ENCODE data around the gene CENPT.

CENPT gene

GRCh38 chr16:67885976-67886375 is 38.5 kb upstream of the CENPT start:
- Histone ChIP-seq H3K4me3 (ENCODE audit: low read length in 2 of 2) (no peak overlapping the region), H2BK12ac (ENCODE audit: low read length) (no peak overlapping the region), H2BK5ac (ENCODE audit: low read length) (peak overlapping the region; percentile 29), H3K27ac (replicated peaks; ENCODE audit: low read length) (no peak overlapping the region), H3K4ac (ENCODE audit: low read length) (no peak overlapping the region), H3K14ac (ENCODE audit: low read length) (no peak overlapping the region), H3K36me3 (replicated peaks in 1 of 2; ENCODE audit: control insufficient read depth in 2 of 2, insufficient read depth in 2 of 2, low read length in 2 of 2) (peaks cover 28 to 41% of the 10 kb centered on the region in 2 donors), H3K23ac (ENCODE audit: low read depth, low read length, poor library complexity) (no peak overlapping the region), H2AFZ (ENCODE audit: low read length) (no peak overlapping the region), H2BK15ac (ENCODE audit: low read length) (no peak overlapping the region), H2AK5ac (ENCODE audit: low read depth, low read length) (peak overlapping the region; percentile 14), H3K18ac (ENCODE audit: low read length) (no peak overlapping the region), H3K4me2 (ENCODE audit: insufficient read depth, low read length, poor library complexity, severe bottlenecking) (no peak overlapping the region), H3K27me3 (ENCODE audit: control insufficient read depth in 3 of 3, insufficient read depth in 3 of 3, low read depth in 1 of 3, low read length in 3 of 3) (no peaks in the 10 kb centered on the region), H3K79me1 (ENCODE audit: low read depth, low read length) (peaks cover 2% of the 10 kb centered on the region), H2BK120ac (ENCODE audit: low read depth, low read length) (no peak overlapping the region), H4K91ac (ENCODE audit: low read depth, low read length, poor library complexity) (no peak overlapping the region), H3K9me3 (replicated peaks in 1 of 2; ENCODE audit: control insufficient read depth in 2 of 2, insufficient read depth in 1 of 2, low read depth in 1 of 2, low read length in 2 of 2) (peaks cover 0 to 1% of the 10 kb centered on the region in 2 donors), H3K9ac (ENCODE audit: low read depth, low read length, poor library complexity) (peak overlapping the region; percentile 4), H3K4me1 (ENCODE audit: control insufficient read depth in 2 of 2, insufficient read depth in 1 of 2, low read depth in 1 of 2, low read length in 2 of 2) (peaks cover 0 to 3% of the 10 kb centered on the region in 2 donors), H4K8ac (ENCODE audit: low read depth, low read length) (no peak overlapping the region)
- DNase-seq (ENCODE audit: low spot score), result no peak
- no CpG with 5 or more reads among the region's 19 CpGs for WGBS, 2 donors (ENCODE audit: extremely low coverage in 2 of 2, insufficient read length in 2 of 2, insufficient replicate concordance in 1 of 2)

GRCh38 chr16:67885545-67885944 is 38.1 kb upstream of the CENPT start:
- no peak for DNase-seq (ENCODE audit: low spot score)
- H2AFZ ChIP-seq (ENCODE audit: low read length), result no peak overlapping the region
- H2BK12ac ChIP-seq (ENCODE audit: low read length), result no peak overlapping the region
- no peak overlapping the region for H3K4me2 ChIP-seq (ENCODE audit: insufficient read depth, low read length, poor library complexity, severe bottlenecking)
- H3K9me3 ChIP-seq (replicated peaks in 1 of 2; ENCODE audit: control insufficient read depth in 2 of 2, insufficient read depth in 1 of 2, low read depth in 1 of 2, low read length in 2 of 2), result peaks cover 0 to 1% of the 10 kb centered on the region in 2 donors
- no CpG with 5 or more reads among the region's 12 CpGs for WGBS, 2 donors (ENCODE audit: extremely low coverage in 2 of 2, insufficient read length in 2 of 2, insufficient replicate concordance in 1 of 2)
- peaks cover 0 to 3% of the 10 kb centered on the region in 2 donors for H3K4me1 ChIP-seq (ENCODE audit: control insufficient read depth in 2 of 2, insufficient read depth in 1 of 2, low read depth in 1 of 2, low read length in 2 of 2)
- H3K23ac ChIP-seq (ENCODE audit: low read depth, low read length, poor library complexity), result no peak overlapping the region
- H3K79me1 ChIP-seq (ENCODE audit: low read depth, low read length), result peaks cover 2% of the 10 kb centered on the region
- no peak overlapping the region for H4K8ac ChIP-seq (ENCODE audit: low read depth, low read length)
- no peak overlapping the region for H3K27ac ChIP-seq (replicated peaks; ENCODE audit: low read length)
- H2BK5ac ChIP-seq (ENCODE audit: low read length), result no peak overlapping the region
- no peak overlapping the region for H2BK120ac ChIP-seq (ENCODE audit: low read depth, low read length)
- H3K18ac ChIP-seq (ENCODE audit: low read length), result no peak overlapping the region
- H2AK5ac ChIP-seq (ENCODE audit: low read depth, low read length), result peak overlapping the region; percentile 14
- H3K14ac ChIP-seq (ENCODE audit: low read length), result no peak overlapping the region
- no peak overlapping the region for H3K4me3 ChIP-seq (ENCODE audit: low read length in 2 of 2)
- H3K4ac ChIP-seq (ENCODE audit: low read length), result no peak overlapping the region
- H3K9ac ChIP-seq (ENCODE audit: low read depth, low read length, poor library complexity), result peak overlapping the region; percentile 4
- H4K91ac ChIP-seq (ENCODE audit: low read depth, low read length, poor library complexity), result no peak overlapping the region
- H3K27me3 ChIP-seq (ENCODE audit: control insufficient read depth in 3 of 3, insufficient read depth in 3 of 3, low read depth in 1 of 3, low read length in 3 of 3), result no peaks in the 10 kb centered on the region
- peaks cover 33 to 45% of the 10 kb centered on the region in 2 donors for H3K36me3 ChIP-seq (replicated peaks in 1 of 2; ENCODE audit: control insufficient read depth in 2 of 2, insufficient read depth in 2 of 2, low read length in 2 of 2)
- no peak overlapping the region for H2BK15ac ChIP-seq (ENCODE audit: low read length)

- H3K27ac ChIP-seq (replicated peaks; ENCODE audit: low read length), result peak within 1 kb of the TSS; percentile 42
- no peak within 1 kb of the TSS for H3K4me3 ChIP-seq (ENCODE audit: low read length in 2 of 2)
- H2BK5ac ChIP-seq (ENCODE audit: low read length), result no peak within 1 kb of the TSS
- H2AK5ac ChIP-seq (ENCODE audit: low read depth, low read length), result peak within 1 kb of the TSS; percentile 14
- no peak within 1 kb of the TSS for H2BK15ac ChIP-seq (ENCODE audit: low read length)
- H2BK120ac ChIP-seq (ENCODE audit: low read depth, low read length), result no peak within 1 kb of the TSS
- H3K27me3 ChIP-seq (ENCODE audit: control insufficient read depth in 3 of 3, insufficient read depth in 3 of 3, low read depth in 1 of 3, low read length in 3 of 3), result no peaks in the 10 kb centered on the region
- DNase-seq (ENCODE audit: low spot score), result peak; percentile 75
- H3K79me1 ChIP-seq (ENCODE audit: low read depth, low read length), result peaks cover 5% of the 10 kb centered on the region
- no CpG with 5 or more reads among the region's 22 CpGs for WGBS, 2 donors (ENCODE audit: extremely low coverage in 2 of 2, insufficient read length in 2 of 2, insufficient replicate concordance in 1 of 2)
- peaks cover 0 to 3% of the 10 kb centered on the region in 2 donors for H3K4me1 ChIP-seq (ENCODE audit: control insufficient read depth in 2 of 2, insufficient read depth in 1 of 2, low read depth in 1 of 2, low read length in 2 of 2)
- no peak within 1 kb of the TSS for H4K91ac ChIP-seq (ENCODE audit: low read depth, low read length, poor library complexity)
- no peak within 1 kb of the TSS for H4K8ac ChIP-seq (ENCODE audit: low read depth, low read length)
- H3K14ac ChIP-seq (ENCODE audit: low read length), result peak within 1 kb of the TSS; percentile 63
- no peak within 1 kb of the TSS for H3K4ac ChIP-seq (ENCODE audit: low read length)
- H3K18ac ChIP-seq (ENCODE audit: low read length), result peak within 1 kb of the TSS; percentile 12
- H3K23ac ChIP-seq (ENCODE audit: low read depth, low read length, poor library complexity), result peak within 1 kb of the TSS; percentile 92
- H3K36me3 ChIP-seq (replicated peaks in 1 of 2; ENCODE audit: control insufficient read depth in 2 of 2, insufficient read depth in 2 of 2, low read length in 2 of 2), result peaks cover 40 to 54% of the 10 kb centered on the region in 2 donors
- peak within 1 kb of the TSS; percentile 80 for H3K9ac ChIP-seq (ENCODE audit: low read depth, low read length, poor library complexity)
- peaks cover 0 to 1% of the 10 kb centered on the region in 2 donors for H3K9me3 ChIP-seq (replicated peaks in 1 of 2; ENCODE audit: control insufficient read depth in 2 of 2, insufficient read depth in 1 of 2, low read depth in 1 of 2, low read length in 2 of 2)
- H3K4me2 ChIP-seq (ENCODE audit: insufficient read depth, low read length, poor library complexity, severe bottlenecking), result peak within 1 kb of the TSS; percentile 43
- no peak within 1 kb of the TSS for H2BK12ac ChIP-seq (ENCODE audit: low read length)
- H2AFZ ChIP-seq (ENCODE audit: low read length), result no peak within 1 kb of the TSS
Measured at GRCh38 chr16:67884684-67885083, 37.2 kb upstream of the CENPT start, which contains the start of gene NRN1L. Gene NRN1L (plus strand): TSS chr16:67884885. CDS start chr16:67884904, 19 bp downstream.

- H3K4me3 ChIP-seq (ENCODE audit: low read length in 2 of 2), result no peak overlapping the region
- peaks cover 0 to 1% of the 10 kb centered on the region in 2 donors for H3K9me3 ChIP-seq (replicated peaks in 1 of 2; ENCODE audit: control insufficient read depth in 2 of 2, insufficient read depth in 1 of 2, low read depth in 1 of 2, low read length in 2 of 2)
- H3K4me2 ChIP-seq (ENCODE audit: insufficient read depth, low read length, poor library complexity, severe bottlenecking), result no peak overlapping the region
- H3K9ac ChIP-seq (ENCODE audit: low read depth, low read length, poor library complexity), result no peak overlapping the region
- peak overlapping the region; percentile 16 for H3K23ac ChIP-seq (ENCODE audit: low read depth, low read length, poor library complexity)
- H3K27me3 ChIP-seq (ENCODE audit: control insufficient read depth in 3 of 3, insufficient read depth in 3 of 3, low read depth in 1 of 3, low read length in 3 of 3), result no peaks in the 10 kb centered on the region
- H3K4me1 ChIP-seq (ENCODE audit: control insufficient read depth in 2 of 2, insufficient read depth in 1 of 2, low read depth in 1 of 2, low read length in 2 of 2), result peaks cover 0 to 3% of the 10 kb centered on the region in 2 donors
- peak overlapping the region; percentile 12 for H3K18ac ChIP-seq (ENCODE audit: low read length)
- no peak overlapping the region for H2AK5ac ChIP-seq (ENCODE audit: low read depth, low read length)
- WGBS, 2 donors (ENCODE audit: extremely low coverage in 2 of 2, insufficient read length in 2 of 2, insufficient replicate concordance in 1 of 2), result no CpG with 5 or more reads among the region's 11 CpGs
- no peak overlapping the region for H2BK5ac ChIP-seq (ENCODE audit: low read length)
- DNase-seq (ENCODE audit: low spot score), result peak; percentile 45
- no peak overlapping the region for H2AFZ ChIP-seq (ENCODE audit: low read length)
- peak overlapping the region; percentile 42 for H3K27ac ChIP-seq (replicated peaks; ENCODE audit: low read length)
- no peak overlapping the region for H2BK15ac ChIP-seq (ENCODE audit: low read length)
- H4K91ac ChIP-seq (ENCODE audit: low read depth, low read length, poor library complexity), result no peak overlapping the region
- no peak overlapping the region for H4K8ac ChIP-seq (ENCODE audit: low read depth, low read length)
- H3K14ac ChIP-seq (ENCODE audit: low read length), result no peak overlapping the region
- no peak overlapping the region for H2BK120ac ChIP-seq (ENCODE audit: low read depth, low read length)
- no peak overlapping the region for H2BK12ac ChIP-seq (ENCODE audit: low read length)
- H3K79me1 ChIP-seq (ENCODE audit: low read depth, low read length), result peaks cover 5% of the 10 kb centered on the region
- H3K36me3 ChIP-seq (replicated peaks in 1 of 2; ENCODE audit: control insufficient read depth in 2 of 2, insufficient read depth in 2 of 2, low read length in 2 of 2), result peaks cover 49 to 62% of the 10 kb centered on the region in 2 donors
- no peak overlapping the region for H3K4ac ChIP-seq (ENCODE audit: low read length)
Measured at GRCh38 chr16:67883872-67884261, 36.4 kb upstream of the CENPT start.

All from neuronal stem cell (in vitro differentiated cells).